HG02852 (cell line): ENCODE measurements around the gene ACTR6.
"Not testable (repeated sequence)": the region's sequence is repeated elsewhere in the genome, so short reads cannot be mapped to it uniquely, and the experiment has no call there.

ENCODE experiments used
- ATAC-seq: cut with Tn5 transposase; IDR thresholded peaks from one replicate; pipeline ENCODE4 v1.9.1; 2021; ENCODE audit warnings: mild to moderate bottlenecking, moderate library complexity; ENCODE audit not compliant: unreplicated experiment

Gene ACTR6

DNA sequence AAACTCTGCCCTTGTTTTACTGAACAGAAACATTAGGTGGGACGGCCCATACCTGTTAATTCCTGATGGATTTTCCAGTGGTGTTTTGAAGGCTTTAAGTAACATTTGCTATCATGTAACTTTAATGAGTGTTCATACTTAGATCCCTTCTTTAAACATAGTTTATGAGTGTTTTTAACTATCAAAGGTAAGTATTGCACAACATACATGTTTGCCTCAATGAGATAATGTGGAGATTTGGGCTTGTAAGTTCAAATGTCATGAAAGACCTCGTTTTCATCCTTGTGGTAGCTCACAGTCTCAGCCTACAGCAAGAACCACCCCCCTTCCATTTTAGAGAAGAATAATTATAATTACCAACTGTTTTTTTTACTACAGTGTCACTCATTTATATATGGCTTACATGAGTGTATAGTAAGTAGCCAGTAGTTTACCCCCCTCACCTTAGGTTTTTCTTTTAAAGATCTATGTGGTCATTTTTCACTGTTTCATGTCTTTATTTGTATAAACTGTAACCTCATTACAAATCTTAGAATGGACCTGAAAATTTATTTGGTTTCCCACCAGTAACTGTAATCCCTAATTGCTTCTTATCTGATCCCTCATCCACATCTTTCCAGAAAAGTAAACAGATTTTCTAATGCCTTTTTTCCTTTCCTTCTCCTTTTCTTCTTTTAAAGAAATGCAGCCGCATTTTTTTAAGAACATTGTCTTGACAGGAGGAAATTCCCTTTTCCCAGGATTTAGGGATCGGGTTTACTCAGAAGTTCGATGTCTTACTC is 18.9 kb downstream of the ACTR6 start:
- no peak for ATAC-seq

DNA sequence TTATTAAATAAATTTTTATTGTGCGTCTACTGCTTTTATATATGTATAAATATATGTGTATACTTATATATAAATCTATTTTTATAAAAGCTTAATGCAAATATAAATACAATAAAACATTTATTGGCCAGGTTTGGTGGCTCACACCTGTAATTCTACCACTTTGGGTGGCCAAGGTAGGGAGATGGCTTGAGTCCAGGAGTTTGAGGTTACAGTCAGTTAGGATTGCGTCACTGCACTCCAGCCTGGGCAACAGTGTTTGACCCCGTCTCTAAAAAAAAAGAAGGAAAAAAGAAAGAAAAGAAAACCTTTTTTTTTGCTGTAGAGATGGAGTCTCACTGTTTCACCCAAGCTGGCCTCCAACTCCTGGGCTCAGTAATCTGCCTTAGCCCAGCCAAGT is 20.9 kb downstream of the ACTR6 start:
- no peak for ATAC-seq

GRCh38 chr12:100222173-100222572 is 21.6 kb downstream of the ACTR6 start:
- ATAC-seq: not testable (repeated sequence)

GRCh38 chr12:100225491-100225890 is 24.9 kb downstream of the ACTR6 start:
- ATAC-seq: no peak

- no peak for ATAC-seq
Observed at GRCh38 chr12:100229036-100229635, 28.5 kb downstream of the ACTR6 start.

- no peak for ATAC-seq
Observed at GRCh38 chr12:100229876-100230275, 29.3 kb downstream of the ACTR6 start.

DNA sequence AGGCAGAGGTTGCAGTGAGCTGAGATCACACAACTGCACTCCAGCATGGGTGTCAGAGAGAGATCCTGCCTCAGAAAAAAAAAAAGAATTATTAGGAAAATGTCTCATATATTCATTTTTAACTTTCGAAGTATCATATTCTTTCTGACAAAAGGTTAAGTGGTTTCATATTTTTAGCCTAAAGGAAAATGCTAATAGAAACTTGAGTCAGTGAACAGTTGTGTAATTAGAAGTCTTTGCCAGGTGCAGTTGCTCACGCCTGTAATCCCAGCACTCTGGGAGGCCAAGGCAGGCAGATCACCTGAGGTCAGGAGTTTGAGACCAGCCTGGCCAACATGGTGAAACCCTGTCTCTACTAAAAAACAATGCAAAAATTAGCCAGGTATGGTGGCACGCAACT is 31.3 kb downstream of the ACTR6 start:
- not testable (repeated sequence) for ATAC-seq

DNA sequence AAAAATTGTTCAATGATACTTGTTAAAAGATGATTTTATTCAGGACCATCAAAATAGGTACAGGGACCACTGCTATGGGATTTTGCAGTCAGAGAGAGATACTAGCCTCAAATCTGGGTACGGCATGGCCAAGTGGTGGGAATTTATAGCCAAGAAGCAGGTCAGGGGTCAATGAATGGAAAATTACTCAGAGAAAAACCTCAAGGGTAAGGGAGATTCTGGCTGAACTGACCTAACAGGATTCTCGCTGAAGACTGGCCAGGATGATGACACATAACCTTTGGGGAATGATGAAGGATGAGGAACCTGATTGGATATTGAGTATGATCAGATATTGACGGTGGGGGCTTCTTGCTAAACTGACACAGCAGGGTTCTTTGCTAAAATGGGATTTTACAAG is 33.6 kb downstream of the ACTR6 start:
- ATAC-seq: no peak

DNA sequence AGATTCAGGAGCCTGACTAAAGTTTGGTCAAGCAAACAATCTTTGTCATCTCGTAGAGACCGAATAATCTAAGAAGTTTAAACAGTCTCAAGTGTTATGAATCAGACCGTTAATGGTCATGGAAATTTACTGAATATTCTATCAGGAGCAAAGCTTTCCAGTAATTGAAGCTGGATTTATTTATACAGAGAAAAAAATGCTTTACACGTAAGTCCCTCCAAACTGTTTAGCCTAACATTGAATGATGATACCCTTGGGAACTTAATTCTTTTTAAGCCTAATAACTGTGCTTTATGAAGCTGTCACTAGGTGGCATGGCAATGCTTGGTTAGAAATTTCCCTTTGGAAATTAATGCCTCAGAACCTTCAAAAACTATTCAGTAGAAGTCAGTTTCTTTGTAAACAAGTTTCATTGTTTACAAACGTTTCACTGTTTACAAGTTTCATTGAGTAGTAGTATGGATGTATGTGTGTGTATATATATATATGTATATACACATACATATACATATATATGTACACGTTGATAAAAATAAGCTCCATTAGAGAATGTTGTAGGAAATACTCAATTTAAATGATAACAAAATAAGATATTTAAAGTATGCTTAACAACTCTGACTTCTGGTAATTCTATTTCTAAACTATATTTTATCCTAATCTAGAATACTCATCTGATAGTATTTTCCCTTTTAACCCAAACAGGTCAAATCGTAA is 34.1 kb downstream of the ACTR6 start:
- ATAC-seq: no peak

GRCh38 chr12:100238801-100239200 is 38.2 kb downstream of the ACTR6 start:
- no peak for ATAC-seq

GRCh38 chr12:100239589-100239988 is 39.0 kb downstream of the ACTR6 start:
- no peak for ATAC-seq

- ATAC-seq: no peak
Observed at GRCh38 chr12:100243137-100243536, 42.5 kb downstream of the ACTR6 start.

- no peak for ATAC-seq
Observed at GRCh38 chr12:100247765-100248164, 47.1 kb downstream of the ACTR6 start.

- no peak for ATAC-seq
Observed at GRCh38 chr12:100248886-100249285, 48.3 kb downstream of the ACTR6 start.

DNA sequence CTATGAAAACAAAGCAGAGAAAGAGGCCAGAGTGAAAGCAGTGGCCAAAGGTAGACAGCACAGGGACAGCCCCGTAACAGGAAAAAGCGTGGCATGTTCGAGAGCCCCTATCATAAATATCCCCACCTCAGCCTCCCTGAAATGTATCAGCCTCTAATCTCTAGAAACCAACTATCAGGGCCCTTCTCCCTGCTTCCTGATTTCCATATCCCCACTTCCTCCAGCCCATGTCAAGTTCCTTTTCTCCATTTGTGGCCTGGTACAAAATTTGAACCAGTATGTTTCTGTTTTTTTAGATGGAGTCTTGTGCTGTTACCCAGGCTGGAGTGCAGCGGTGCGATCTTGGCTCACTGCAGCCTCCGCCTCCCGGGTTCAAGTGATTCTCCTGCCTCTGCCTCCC is 49.3 kb downstream of the ACTR6 start:
- no peak for ATAC-seq

- ATAC-seq: no peak
Observed at GRCh38 chr12:100251917-100252316, 51.3 kb downstream of the ACTR6 start.

GRCh38 chr12:100253437-100253836 is 52.8 kb downstream of the ACTR6 start:
- no peak for ATAC-seq

DNA sequence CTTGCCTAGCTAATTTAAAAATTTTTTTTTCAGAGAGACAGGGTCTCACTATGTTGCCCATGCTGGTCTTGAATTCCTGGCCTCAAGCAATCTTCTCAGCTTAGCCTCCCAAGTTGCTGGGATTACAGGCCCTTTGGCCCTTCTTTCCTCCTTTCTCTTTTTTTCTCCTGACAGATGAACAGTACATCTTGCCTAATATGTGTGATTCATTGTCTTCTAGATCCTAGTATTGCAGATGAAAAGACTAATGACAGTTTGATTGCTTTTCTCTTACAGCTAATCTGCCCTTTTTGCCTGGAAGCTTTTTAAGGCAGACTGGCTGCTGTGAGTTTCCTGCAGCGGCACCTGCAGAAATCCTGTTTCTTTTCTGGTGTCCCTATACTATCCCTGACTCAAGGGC is 54.3 kb downstream of the ACTR6 start:
- ATAC-seq: no peak

DNA sequence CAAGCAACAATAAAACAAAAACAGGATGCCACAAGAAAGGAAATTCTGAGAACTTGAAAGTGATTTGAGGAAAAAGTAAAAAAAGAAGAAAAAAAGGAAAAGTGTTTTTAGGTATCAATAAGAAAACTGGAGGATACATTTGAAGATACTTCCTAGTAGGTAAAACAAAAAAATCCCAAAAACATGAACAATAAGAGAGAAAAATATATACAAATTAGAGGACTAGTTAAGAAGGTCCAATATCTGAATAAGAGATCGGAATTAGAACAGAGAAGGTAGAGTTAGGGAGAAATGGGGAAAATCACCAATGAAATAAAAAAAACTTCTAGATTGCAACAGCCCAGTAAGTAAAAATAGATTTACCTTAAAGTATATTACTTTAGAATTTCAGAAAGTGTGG is 57.5 kb downstream of the ACTR6 start:
- no peak for ATAC-seq

DNA sequence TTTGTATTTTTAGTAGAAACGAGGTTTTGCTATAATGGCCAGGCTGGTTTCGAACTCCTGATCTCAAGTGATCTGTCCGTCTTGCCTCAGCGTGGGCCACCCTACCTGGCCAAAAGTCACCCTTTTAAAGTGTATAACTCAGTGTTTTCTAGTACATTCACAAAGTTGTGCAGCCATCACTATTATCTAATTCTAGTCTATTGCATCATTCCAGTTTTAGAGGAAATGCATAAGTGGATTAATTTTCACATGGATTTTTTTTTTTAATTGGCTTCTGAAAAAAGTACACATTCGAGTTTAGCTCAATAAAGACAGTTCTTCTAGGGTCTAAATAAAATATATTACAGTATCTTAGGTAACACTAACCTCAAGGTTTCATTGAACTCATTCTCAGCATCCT is 62.5 kb downstream of the ACTR6 start:
- no peak for ATAC-seq

DNA sequence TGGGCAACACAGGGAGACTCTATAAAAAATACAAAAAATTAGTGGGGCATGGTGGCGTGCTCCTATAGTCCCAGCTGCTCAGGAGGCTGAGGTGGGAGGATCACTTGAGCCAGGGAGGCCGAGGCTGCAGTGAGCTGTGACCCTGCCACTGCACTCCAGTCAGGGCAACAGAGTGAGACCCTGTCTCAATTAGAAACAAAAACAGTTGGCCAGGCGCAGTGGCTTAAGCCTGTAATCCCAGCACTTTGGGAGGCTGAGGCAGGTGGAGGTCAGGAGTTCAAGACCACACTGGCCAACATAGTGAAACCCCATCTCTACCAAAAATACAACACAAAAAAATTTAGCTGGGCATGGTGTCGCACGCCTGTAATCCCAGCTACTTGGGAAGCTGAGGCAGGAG is 64.5 kb downstream of the ACTR6 start:
- ATAC-seq: not testable (repeated sequence)
